Peyer's patch (tissue), 4 donors: ENCODE results near the gene RDH16. TPM values are rescaled to one million over a fixed set of nuclear protein-coding genes. Genes with fewer than 3 reads are reported as not detected.

Source experiments
- DNase-seq, 3 donors: peaks; one replicate each; pipeline ENCODE4 v3.0.0-alpha.2; 2017 to 2019
- H3K27ac ChIP-seq, 4 donors: fragments of 200-600 bp; sonication (generic); one replicate each; pipeline ENCODE4 v1.5.1; 2016 to 2019
- H3K27me3 ChIP-seq, 2 donors: fragments of 200-600 bp; sonication (generic); one replicate each; pipeline ENCODE4 v1.5.1; 2019
- H3K36me3 ChIP-seq, 3 donors: fragments of 200-600 bp; sonication (generic); one replicate each; pipeline ENCODE4 v1.5.1; 2016 to 2019
- H3K4me1 ChIP-seq, 4 donors: fragments of 200-600 bp; sonication (generic); one replicate each; pipeline ENCODE4 v1.5.1; 2016 to 2019
- H3K4me3 ChIP-seq, 4 donors: fragments of 200-600 bp; sonication (generic); 1 replicate in 3 of 4; 2 replicates in 1 of 4; pipeline ENCODE4 v1.5.1; 2016 to 2019; ENCODE audit warnings: mild to moderate bottlenecking in 1 of 4
- H3K9me3 ChIP-seq, 4 donors: fragments of 200-600 bp; sonication (generic); one replicate each; pipeline ENCODE4 v1.5.1; 2016 to 2019; ENCODE audit warnings: mild to moderate bottlenecking in 1 of 4
- CTCF ChIP-seq, 6 experiments: fragments of 450-650 bp in 4 of 6; fragments of 200-600 bp in 2 of 6; sonication (generic) in 1 of 6; IDR thresholded peaks; one replicate each; pipeline ENCODE4 v1.5.1; 2017 to 2019; ENCODE audit warnings: antibody characterized with exemption in 6 of 6, mild to moderate bottlenecking in 3 of 6, moderate library complexity in 1 of 6
- POLR2A ChIP-seq, 2 donors: fragments of 450-650 bp; IDR thresholded peaks; one replicate each; pipeline ENCODE4 v1.5.1; 2017; ENCODE audit warnings: antibody characterized with exemption in 2 of 2, mild to moderate bottlenecking in 2 of 2, moderate library complexity in 2 of 2
- total RNA-seq, 4 donors: library from RNA; depleted of rRNA; stranded (reverse); fragments of >200 nt; gene quantifications; one replicate each; pipeline ENCODE4 v1.1.0, GENCODE V29; 2016

RDH16 gene
- total RNA-seq, 4 donors from 2014 or later, result 1.1 to 1.2 TPM; not detected in 2

DNA sequence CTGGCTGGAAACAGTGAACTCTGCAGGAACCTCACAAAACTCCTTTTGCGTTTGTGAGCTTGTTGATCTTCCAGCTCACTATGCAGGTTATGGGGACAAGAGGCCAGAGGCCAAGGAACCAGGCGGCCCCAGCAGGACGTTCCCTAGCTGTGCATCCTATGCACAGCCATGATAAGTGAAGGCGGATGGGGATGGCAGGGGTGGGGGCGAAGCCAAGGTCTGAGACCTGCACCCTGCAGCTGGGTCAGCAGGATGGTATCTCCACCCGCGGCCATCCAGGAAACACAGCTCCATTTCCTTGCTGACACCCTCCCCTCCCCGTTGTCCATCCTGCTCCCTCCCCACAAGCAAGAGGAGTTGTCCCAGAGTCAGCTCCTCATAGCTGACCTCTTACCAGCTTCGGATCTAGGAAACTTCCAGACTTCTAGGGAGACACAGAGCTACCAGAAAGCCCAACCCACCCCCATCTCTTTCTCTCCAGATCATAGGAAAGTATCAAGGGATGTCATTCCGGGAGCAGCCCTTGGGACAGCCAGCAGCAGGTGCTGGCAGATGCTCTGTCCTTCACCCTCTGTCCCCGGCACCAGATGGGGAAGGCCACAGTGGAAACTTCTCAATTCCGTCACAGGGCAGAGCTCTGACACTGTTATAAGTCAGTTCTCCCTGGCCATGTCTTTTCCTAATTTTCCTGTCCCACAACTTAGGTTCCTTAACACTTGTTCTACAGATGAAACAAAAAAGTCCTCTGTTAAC is 39.6 kb upstream of the RDH16 start:
- H3K4me3 ChIP-seq, result no peak overlapping the region
- H3K4me1 ChIP-seq, result peaks cover 0 to 9% (median 4%) of the 10 kb centered on the region in 4 donors
- no peak for DNase-seq
- no peak for TF ChIP-seq POLR2A (IDR thresholded peaks at IDR 0.05)
- TF ChIP-seq CTCF (IDR thresholded peaks at IDR 0.05), result no peak
- no peaks in the 10 kb centered on the region for H3K9me3 ChIP-seq
- no peak overlapping the region for H3K27ac ChIP-seq
- no peaks in the 10 kb centered on the region for H3K27me3 ChIP-seq
- H3K36me3 ChIP-seq, result peaks cover 0 to 9% (median 0%) of the 10 kb centered on the region in 3 donors

DNA sequence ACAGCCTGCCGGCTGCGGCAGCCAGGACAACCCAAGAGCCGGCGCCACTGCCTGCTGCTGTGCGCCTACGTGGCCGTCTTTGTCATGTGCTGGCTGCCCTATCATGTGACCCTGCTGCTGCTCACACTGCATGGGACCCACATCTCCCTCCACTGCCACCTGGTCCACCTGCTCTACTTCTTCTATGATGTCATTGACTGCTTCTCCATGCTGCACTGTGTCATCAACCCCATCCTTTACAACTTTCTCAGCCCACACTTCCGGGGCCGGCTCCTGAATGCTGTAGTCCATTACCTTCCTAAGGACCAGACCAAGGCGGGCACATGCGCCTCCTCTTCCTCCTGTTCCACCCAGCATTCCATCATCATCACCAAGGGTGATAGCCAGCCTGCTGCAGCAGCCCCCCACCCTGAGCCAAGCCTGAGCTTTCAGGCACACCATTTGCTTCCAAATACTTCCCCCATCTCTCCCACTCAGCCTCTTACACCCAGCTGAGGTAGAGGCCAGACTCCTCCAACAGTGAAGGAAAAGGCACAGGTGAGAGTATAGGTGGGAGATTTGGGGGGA is 38.6 kb upstream of the RDH16 start:
- H3K36me3 ChIP-seq, result peaks cover 0 to 9% (median 0%) of the 10 kb centered on the region in 3 donors
- DNase-seq, result peak in 1 of 3 donors; percentile 18
- H3K27me3 ChIP-seq, result no peaks in the 10 kb centered on the region
- no peak overlapping the region for H3K27ac ChIP-seq
- H3K4me3 ChIP-seq, result no peak overlapping the region
- no peaks in the 10 kb centered on the region for H3K9me3 ChIP-seq
- no peak for TF ChIP-seq CTCF (IDR thresholded peaks at IDR 0.05)
- no peak for TF ChIP-seq POLR2A (IDR thresholded peaks at IDR 0.05)
- peaks cover 0 to 8% (median under 1%) of the 10 kb centered on the region in 4 donors for H3K4me1 ChIP-seq

DNA sequence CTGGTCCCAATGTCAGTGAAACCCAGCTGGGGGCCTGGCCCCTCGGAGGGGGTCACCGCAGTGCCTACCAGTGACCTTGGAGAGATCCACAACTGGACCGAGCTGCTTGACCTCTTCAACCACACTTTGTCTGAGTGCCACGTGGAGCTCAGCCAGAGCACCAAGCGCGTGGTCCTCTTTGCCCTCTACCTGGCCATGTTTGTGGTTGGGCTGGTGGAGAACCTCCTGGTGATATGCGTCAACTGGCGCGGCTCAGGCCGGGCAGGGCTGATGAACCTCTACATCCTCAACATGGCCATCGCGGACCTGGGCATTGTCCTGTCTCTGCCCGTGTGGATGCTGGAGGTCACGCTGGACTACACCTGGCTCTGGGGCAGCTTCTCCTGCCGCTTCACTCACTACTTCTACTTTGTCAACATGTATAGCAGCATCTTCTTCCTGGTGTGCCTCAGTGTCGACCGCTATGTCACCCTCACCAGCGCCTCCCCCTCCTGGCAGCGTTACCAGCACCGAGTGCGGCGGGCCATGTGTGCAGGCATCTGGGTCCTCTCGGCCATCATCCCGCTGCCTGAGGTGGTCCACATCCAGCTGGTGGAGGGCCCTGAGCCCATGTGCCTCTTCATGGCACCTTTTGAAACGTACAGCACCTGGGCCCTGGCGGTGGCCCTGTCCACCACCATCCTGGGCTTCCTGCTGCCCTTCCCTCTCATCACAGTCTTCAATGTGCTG is 38.0 kb upstream of the RDH16 start:
- peak in 1 of 3 donors; percentile 32 for DNase-seq
- Histone ChIP-seq H3K27ac (no peak overlapping the region), H3K27me3 (no peaks in the 10 kb centered on the region), H3K9me3 (no peaks in the 10 kb centered on the region), H3K4me3 (no peak overlapping the region), H3K36me3 (peaks cover 0 to 3% (median 0%) of the 10 kb centered on the region in 3 donors), H3K4me1 (peaks cover 0 to 10% (median 0%) of the 10 kb centered on the region in 4 donors)
- TF ChIP-seq CTCF (IDR thresholded peaks at IDR 0.05) (no peak), POLR2A (IDR thresholded peaks at IDR 0.05) (no peak)

DNA sequence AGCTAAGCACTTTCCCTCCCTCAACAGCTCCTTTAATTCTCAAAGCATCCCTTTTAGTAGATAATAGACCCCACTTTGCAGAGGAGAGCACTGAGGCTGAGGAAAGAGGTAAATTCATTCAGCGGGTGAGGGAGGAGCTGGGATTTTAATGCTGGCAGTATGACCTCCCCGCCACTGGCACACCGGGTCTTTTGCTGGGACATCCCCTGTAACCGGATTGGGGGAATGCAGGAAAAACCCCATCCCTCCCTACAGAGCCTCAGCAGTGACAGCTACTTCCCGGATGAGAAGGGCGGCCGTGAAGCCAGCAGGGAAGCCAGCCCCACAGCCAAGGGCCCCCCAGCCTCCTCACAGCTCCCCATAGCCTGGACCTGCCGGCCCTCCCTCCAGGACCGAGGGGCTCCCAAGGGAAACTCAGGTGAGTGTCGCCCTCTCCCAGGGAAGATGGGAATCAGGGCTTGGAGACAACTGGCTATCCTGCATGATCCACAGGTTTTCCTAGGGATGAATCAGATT is 36.9 kb upstream of the RDH16 start:
- peak in 1 of 3 donors; percentile 13 for DNase-seq
- Histone ChIP-seq H3K36me3 (no peaks in the 10 kb centered on the region), H3K27ac (no peak overlapping the region), H3K4me1 (peaks cover 0 to 10% (median 0%) of the 10 kb centered on the region in 4 donors), H3K27me3 (no peaks in the 10 kb centered on the region), H3K9me3 (no peaks in the 10 kb centered on the region), H3K4me3 (no peak overlapping the region)
- TF ChIP-seq POLR2A (IDR thresholded peaks at IDR 0.05), result no peak
- TF ChIP-seq CTCF (IDR thresholded peaks at IDR 0.05), result no peak

DNA sequence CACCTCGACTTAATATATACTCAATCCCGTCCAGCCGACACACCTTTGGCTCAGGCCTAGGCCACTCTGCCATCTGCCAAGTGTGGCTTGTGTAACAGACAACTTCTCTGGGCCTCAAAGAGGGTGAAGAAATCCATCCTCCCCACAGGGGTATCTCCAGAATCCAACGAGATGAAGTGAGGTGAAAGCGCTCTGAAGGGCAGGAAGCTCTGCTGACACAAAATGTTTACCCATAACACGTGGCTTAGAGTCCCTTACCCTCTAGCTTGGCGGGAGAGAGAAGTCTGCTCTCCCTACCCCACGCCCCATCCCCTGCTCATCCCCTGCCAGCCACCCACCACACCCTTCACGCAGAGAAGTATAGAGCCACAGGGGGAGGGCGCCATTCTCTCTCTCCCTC is 35.9 kb upstream of the RDH16 start:
- peaks cover 0 to 10% (median 0%) of the 10 kb centered on the region in 4 donors for H3K4me1 ChIP-seq
- no peak for DNase-seq
- no peak overlapping the region for H3K4me3 ChIP-seq
- TF ChIP-seq POLR2A (IDR thresholded peaks at IDR 0.05) (no peak), CTCF (IDR thresholded peaks at IDR 0.05) (no peak)
- H3K27me3 ChIP-seq, result no peaks in the 10 kb centered on the region
- no peaks in the 10 kb centered on the region for H3K9me3 ChIP-seq
- no peak overlapping the region for H3K27ac ChIP-seq
- H3K36me3 ChIP-seq, result no peaks in the 10 kb centered on the region
